Right renal pelvis (tissue), 4 donors: ENCODE data around the gene TMEM132E. TPM values are rescaled to one million over a fixed set of nuclear protein-coding genes. Genes with fewer than 3 reads are reported as not detected.

Source experiments
- DNase-seq, 4 donors: peaks; one replicate each; pipeline ENCODE4 v3.0.0-alpha.2; 2013; ENCODE audit warnings: low read depth in 4 of 4, low spot score in 3 of 4, missing footprints in 1 of 4
- polyA plus RNA-seq, 4 donors: library from polyadenylated mRNA; unstranded; fragments of 120-200 nt; gene quantifications; one replicate each; pipeline ENCODE4 v1.2.1, GENCODE V29; 2013; ENCODE audit not compliant: insufficient read length in 4 of 4

The TMEM132E gene
- polyA plus RNA-seq, 4 donors: 2.3 to 4.0 (median 3.4) TPM

GRCh38 chr17:34626121-34626681, 46.8 kb downstream of the TMEM132E start:
- DNase-seq: no peak

GRCh38 chr17:34628879-34629278, 49.5 kb downstream of the TMEM132E start:
- no peak for DNase-seq

DNA sequence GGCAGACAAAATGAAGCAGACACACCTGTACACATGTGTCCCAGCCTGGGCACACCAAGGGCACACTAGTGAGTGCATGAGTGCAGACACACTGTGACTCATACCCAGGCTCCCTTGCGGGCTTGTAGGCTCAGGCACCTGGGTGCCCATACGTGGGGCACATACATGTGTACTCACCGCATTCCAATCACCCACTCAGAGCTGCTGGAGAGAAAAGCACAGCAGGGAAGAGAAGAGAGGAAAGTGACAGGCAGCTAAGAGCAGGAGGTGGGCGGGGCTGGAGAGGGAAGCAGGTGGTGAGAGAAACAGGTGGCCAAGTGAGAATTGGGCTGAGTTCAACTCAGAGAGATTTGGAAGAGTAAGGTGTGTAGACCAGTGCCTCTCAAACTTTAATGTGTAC, 54.0 kb downstream of the TMEM132E start:
- no peak for DNase-seq

GRCh38 chr17:34633760-34634159, 54.4 kb downstream of the TMEM132E start:
- no peak for DNase-seq

DNA sequence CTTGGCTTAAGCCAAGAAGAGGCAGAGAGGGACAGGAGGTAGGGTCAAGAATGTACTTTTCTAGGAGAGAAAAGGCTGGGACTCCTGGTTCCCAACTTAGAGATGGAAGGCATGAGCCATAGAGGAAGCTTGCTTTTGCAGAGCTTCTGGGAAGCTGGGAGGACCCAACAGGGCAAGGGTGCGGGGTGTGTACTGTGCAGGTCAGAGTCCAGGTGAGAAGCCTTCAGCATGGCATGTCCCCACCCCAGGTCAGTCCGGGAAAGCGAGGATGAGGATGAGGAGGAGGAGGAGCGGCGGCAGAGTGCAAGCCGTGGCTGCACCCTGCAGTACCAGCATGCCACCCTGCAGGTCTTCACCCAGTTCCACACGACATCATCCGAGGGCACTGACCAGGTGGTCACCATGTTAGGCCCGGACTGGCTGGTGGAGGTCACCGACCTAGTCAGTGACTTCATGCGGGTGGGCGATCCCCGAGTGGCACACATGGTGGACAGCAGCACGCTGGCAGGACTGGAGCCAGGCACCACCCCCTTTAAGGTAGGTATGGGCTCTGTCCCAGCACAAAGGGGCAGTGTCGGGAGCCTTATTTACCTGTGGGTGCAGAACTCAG, 55.3 kb downstream of the TMEM132E start:
- DNase-seq: no peak

DNA sequence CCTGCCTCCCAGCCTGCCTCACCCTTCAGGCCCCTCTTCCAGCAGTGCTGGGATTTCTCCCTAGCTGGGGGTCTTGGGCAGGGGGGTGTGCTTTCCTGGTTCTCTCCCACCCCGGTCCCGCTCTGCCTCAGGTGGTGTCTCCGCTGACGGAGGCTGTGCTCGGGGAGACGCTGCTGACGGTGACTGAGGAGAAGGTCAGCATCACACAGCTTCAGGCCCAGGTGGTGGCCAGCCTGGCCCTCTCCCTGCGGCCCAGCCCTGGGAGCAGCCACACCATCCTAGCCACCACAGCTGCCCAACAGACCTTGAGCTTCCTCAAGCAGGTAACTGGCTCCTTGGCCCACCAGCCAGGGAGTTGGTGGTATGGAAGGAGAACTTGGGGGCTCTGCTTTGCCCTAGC, 56.5 kb downstream of the TMEM132E start:
- no peak for DNase-seq

DNA sequence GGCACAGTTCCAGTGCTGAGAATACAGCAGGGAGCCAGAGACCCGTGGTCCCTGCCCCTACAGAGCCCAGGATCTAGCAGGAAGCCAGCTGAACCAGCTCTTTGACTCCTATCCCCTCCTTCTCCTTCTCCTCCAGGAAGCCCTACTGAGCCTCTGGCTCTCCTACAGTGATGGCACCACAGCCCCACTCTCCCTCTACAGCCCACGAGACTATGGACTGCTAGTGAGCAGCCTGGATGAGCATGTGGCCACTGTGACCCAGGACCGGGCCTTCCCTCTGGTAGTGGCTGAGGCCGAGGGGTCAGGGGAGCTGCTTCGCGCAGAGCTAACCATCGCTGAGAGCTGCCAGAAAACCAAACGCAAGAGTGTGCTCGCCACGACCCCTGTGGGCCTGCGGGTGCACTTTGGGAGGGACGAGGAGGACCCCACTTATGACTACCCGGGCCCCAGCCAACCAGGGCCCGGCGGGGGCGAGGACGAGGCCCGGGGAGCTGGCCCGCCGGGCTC, 57.7 kb downstream of the TMEM132E start:
- no peak for DNase-seq

DNA sequence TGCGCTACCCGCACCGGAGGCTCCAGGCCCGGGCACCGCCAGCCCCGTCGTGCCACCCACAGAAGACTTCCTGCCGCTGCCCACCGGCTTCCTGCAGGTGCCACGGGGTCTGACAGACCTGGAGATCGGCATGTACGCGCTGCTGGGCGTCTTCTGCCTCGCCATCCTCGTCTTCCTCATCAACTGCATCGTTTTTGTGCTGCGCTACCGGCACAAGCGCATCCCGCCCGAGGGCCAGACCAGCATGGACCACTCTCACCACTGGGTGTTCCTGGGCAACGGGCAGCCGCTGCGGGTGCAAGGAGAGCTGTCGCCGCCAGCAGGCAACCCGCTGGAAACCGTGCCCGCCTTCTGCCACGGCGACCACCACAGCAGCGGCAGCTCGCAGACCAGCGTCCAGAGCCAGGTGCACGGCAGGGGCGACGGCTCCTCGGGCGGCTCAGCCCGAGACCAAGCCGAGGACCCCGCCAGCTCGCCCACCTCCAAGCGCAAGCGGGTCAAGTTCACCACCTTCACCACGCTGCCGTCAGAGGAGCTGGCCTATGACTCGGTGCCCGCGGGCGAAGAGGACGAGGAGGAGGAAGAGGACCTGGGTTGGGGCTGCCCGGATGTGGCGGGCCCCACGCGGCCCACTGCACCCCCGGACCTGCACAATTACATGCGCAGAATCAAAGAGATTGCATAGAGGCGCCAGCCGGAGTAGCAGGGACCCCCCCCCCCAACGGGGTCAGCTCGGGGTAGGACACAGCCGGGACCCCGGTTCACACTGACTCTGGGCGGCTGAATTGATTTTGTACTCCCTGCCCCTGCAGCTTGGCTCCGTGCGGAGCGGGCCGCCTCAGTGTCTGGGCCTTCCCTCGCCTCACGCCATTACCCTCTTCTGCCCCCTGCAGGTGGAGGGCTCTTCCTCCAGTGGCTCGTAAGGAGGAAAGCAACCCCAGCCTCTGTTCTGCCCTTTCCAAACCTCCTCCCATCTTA, 58.5 kb downstream of the TMEM132E start:
- peak; percentile 66 to 78 (median 73) for DNase-seq

DNA sequence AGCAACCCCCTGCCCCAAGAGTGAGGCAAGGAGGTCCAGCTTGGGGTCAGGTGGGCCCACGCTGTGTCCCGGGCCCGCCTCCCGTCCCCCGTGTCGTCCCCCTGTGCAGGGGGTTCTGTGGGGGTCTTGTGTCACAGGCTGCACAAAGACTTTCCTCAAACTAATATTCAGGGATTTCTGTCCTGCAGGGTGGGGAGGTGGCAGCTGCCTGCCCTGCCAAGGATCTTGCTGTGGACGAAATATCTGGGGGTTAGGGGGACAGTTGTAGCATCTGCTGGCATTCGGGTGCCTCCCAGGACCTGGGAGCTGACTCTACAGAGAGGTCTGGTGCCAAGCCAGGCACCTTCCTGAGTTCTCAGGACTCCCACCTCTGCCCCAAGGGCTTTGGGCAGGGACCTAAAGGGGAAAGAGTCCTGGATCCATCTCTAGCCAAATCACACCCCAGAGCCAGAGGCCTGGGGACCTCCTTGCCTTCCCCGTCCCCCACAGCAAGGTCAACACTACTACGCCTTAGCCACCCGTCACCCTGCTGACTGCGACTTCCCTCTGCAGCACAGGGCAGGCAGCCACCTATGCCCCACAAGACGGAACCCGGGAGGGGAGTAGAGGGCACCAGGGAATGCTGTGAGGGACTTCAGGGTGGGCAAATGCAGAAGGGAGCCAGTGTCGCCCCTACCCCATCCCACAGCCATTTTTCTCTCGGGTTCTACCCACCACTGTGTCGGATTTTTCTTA, 59.3 kb downstream of the TMEM132E start:
- no peak for DNase-seq

- DNase-seq: no peak
Observed at GRCh38 chr17:34639706-34640425, 60.5 kb downstream of the TMEM132E start.

DNA sequence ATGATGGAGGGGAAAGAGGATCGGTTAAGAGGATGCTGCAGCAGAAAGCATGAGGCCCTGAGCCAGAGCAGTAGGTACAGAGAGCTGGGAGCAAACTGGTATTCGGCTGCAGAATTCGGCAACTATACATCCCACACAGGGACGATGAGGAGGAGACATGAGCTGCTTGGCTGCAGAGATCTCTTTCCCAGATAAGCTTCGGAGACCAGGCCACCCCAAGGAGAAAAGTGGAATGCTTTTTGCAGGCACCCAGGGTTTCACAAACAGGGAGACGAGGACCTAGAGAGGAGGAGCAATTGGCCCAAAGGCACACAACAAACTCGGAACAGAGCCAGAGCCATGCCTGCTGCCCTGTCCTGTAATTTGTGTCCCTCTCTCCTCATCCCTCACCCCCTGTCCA, 62.0 kb downstream of the TMEM132E start:
- DNase-seq: no peak

- DNase-seq: no peak
Observed at GRCh38 chr17:34644941-34645550, 65.7 kb downstream of the TMEM132E start.

DNA sequence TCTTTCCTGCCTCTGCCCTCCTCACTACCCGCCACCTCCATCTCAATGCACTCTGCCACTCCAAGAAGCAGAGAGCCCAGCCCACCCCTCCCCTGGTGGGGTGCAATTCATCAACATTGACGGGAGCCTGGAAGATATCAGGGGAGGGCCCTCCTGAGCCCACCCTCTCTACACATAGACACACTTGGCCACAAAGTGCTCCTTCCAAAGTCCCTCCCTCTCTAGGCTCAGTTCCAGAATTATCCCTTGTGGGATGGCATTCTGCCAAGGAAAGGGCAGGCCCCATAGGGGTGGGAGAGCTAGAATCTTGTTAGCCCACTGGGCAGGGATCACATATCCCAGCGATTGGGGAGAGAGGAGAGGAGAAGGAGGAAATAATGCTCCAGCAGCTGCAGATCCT, 66.2 kb downstream of the TMEM132E start:
- DNase-seq: peak in 3 of 4 donors; percentile 59 to 67 (median 60)

GRCh38 chr17:34647511-34647910, 68.1 kb downstream of the TMEM132E start:
- DNase-seq: no peak

- no peak for DNase-seq
Observed at GRCh38 chr17:34650051-34650750, 70.8 kb downstream of the TMEM132E start.

DNA sequence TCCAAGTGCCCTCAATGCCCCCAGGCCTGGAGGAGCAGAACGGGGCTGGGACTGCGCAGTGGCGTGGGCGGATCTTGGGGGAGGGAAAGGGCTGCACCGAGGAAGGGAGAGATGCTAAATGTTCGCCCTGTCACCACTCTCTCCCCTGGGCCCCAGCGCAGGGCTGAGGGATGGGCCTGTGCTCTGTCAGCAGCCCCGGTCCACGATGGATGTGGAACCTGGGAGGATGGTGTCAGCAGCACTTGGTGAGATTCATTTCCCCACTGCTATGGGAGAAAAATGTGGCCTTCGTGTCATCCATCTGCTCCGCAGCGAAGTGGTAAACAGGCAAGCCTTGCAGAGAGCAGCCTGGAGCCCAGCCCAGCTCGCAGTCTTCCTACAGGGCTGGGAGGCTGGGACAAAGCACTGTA, 72.0 kb downstream of the TMEM132E start:
- DNase-seq: no peak

GRCh38 chr17:34652021-34652555, 72.7 kb downstream of the TMEM132E start:
- no peak for DNase-seq

DNA sequence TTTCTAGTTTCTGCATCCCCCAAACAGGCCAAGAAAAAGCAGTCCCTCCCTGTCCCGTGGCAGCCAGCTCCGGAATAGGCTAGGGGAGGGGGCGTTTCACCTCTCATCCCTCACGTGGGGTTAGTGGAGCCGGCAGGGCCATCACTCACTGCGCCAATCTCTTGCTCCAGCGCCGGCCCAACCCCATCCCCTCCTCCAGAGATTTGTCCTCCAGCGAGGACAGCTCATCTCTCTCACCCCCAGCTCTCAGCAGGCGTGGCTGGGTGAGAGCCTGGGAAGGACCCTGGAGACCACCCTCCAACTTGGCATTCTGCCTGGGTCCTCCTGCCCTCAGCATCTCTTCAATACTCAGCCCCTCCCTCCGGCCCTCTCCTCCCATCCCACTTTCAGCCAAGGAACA, 74.1 kb downstream of the TMEM132E start:
- no peak for DNase-seq
